Measurements from ENCODE around the gene MRPS18A. TPM values are rescaled to one million over a fixed set of nuclear protein-coding genes. Genes with fewer than 3 reads are reported as not detected.

The MRPS18A gene
- total and polyA plus RNA-seq, 9 of the 15 experiments (the other 6 are each of a cell fraction or from before 2014, with no cell fraction given) = 87.5 to 243 (median 125) TPM

DNA sequence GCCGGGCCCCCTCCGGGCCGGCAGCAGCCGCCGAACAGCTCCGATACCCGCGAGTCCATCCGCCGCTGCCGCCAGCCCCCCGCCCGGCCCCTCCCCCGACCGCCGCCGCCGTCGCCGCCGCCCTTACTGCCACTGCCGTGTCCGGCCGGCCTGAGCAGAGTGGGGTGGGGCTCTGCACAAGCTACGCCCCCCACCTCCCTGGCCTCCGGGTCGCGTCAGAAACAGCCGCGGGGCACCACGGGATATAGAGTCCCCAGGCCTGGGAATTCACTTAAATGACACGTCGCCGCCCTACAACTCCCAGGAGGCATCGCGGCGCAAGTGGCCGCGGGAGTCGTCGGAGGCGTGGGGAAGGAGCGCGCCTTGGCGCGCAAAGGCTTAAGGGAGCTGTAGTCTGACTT lies 58.5 kb downstream of the MRPS18A start, which contains the start of gene GTPBP2:
GTPBP2 (minus strand) TSS at position 161 of the 401 bp plus-strand sequence; CDS start at position 59, 102 bp downstream.
- peaks cover 39 to 57% of the 10 kb centered on the region in 2 experiments for H3K4me1 ChIP-seq (replicated peaks in 1 of 2; ENCODE audit: control insufficient read depth in 2 of 2, insufficient read depth in 2 of 2, low read length in 2 of 2)
- no peaks in the 10 kb centered on the region for H4K20me1 ChIP-seq (replicated peaks; ENCODE audit: control insufficient read depth, insufficient read depth, low read length)
- H3K36me3 ChIP-seq (ENCODE audit: control insufficient read depth, insufficient read depth, low read length) = peaks cover 35% of the 10 kb centered on the region
- peaks cover 9% of the 10 kb centered on the region for H3K9me1 ChIP-seq (ENCODE audit: control insufficient read depth, insufficient read depth, low read length)
- H3K4me3 ChIP-seq = peak within 1 kb of the TSS; percentile 58
- H3K27me3 ChIP-seq (ENCODE audit: control insufficient read depth in 2 of 2, insufficient read depth in 2 of 2, low read length in 2 of 2) = no peaks in the 10 kb centered on the region; a peak in 1 of 5 replicates
- peaks cover 59% of the 10 kb centered on the region for H3K79me2 ChIP-seq (ENCODE audit: control insufficient read depth, insufficient read depth, low read length)
- H2AFZ ChIP-seq (ENCODE audit: low read depth, low read length) = peak within 1 kb of the TSS; percentile 62
- ATAC-seq (peak; percentile 79), FAIRE-seq (peak; percentile 93), DNase-seq (ENCODE audit: extremely low read depth in 1 of 4, low spot score in 3 of 4) (peak; percentile 95 to 100 (median 96))
- under 1% methylated on average over 29 of the region's 46 CpGs for WGBS (ENCODE audit: insufficient coverage, low coverage, missing lambda C conversion rate)
- H3K9me3 ChIP-seq (replicated peaks; ENCODE audit: control insufficient read depth, insufficient read depth, low read depth, low read length) = no peaks in the 10 kb centered on the region
- no TSS peak for BruUV-seq (replicated peaks)
- H3K9ac ChIP-seq (ENCODE audit: insufficient read depth in 1 of 2, low read depth in 2 of 2, low read length in 2 of 2) = peak within 1 kb of the TSS; percentile 95 to 99
- CTCF ChIA-PET (ENCODE audit: low intra/inter-chr PET ratio) = no interaction called here
- H3K27ac ChIP-seq (ENCODE audit: extremely low read depth, low read depth, low read length) = peak within 1 kb of the TSS; percentile 99
- in situ Hi-C loops (cut with MboI) (no loop called here), intact Hi-C loops (cut with micrococcal nuclease) (loop anchor here (2.0 to 5.0 kb wide), 3 partner anchors 38 to 498 kb away; partner anchors contain the start of genes MRPL14, POLH, TMEM63B and XPO5)
- H3K4me2 ChIP-seq (ENCODE audit: insufficient read depth, low read length) = peak within 1 kb of the TSS; percentile 99
- POLR2A ChIA-PET = interaction anchor here (0.6 to 11.8 kb wide), 62 partner anchors 8 to 1682 kb away, joined by 3 to 206 read pairs (median 4); partner anchors contain the start of genes CNPY3, HSP90AB1, POLH and POLR1C
- TF ChIP-seq, protein P1, sequence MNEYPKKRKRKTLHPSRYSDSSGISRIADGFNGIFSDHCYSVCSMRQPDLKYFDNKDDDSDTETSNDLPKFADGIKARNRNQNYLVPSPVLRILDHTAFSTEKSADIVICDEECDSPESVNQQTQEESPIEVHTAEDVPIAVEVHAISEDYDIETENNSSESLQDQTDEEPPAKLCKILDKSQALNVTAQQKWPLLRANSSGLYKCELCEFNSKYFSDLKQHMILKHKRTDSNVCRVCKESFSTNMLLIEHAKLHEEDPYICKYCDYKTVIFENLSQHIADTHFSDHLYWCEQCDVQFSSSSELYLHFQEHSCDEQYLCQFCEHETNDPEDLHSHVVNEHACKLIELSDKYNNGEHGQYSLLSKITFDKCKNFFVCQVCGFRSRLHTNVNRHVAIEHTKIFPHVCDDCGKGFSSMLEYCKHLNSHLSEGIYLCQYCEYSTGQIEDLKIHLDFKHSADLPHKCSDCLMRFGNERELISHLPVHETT (CRISPR knock-in tag; conservative IDR thresholded peaks at IDR 0.05 in 1 of 2, IDR thresholded peaks at IDR 0.05 in 1 of 2) = peak in 1 of 2 experiments; percentile 83; a peak in 1 of 4 replicates
- TF ChIP-seq ZNF444 (CRISPR knock-in tag; IDR thresholded peaks at IDR 0.05) = no peak
- TF ChIP-seq FOS (IDR thresholded peaks at IDR 0.05; ENCODE audit: extremely low read depth, insufficient read length) = no peak
- peak; percentile 92 for TF ChIP-seq TAF1 (IDR thresholded peaks at IDR 0.05; ENCODE audit: control insufficient read depth, extremely low read depth, insufficient read depth, low read length, severe bottlenecking)
- TF ChIP-seq HNRNPLL (IDR thresholded peaks at IDR 0.05; ENCODE audit: low read depth, low read length, poor library complexity, severe bottlenecking) = peak; percentile 71
- peak; percentile 97 for TF ChIP-seq CREM (IDR thresholded peaks at IDR 0.05; ENCODE audit: low read depth)
- TF ChIP-seq, protein P2, sequence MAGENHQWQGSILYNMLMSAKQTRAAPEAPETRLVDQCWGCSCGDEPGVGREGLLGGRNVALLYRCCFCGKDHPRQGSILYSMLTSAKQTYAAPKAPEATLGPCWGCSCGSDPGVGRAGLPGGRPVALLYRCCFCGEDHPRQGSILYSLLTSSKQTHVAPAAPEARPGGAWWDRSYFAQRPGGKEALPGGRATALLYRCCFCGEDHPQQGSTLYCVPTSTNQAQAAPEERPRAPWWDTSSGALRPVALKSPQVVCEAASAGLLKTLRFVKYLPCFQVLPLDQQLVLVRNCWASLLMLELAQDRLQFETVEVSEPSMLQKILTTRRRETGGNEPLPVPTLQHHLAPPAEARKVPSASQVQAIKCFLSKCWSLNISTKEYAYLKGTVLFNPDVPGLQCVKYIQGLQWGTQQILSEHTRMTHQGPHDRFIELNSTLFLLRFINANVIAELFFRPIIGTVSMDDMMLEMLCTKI (IDR thresholded peaks at IDR 0.05; ENCODE audit: partially characterized antibody) = no peak
- 0 out of 2 replicates have a peak, but pooled peaks have one; percentile 6 for TF ChIP-seq ZNF583 (CRISPR knock-in tag; IDR thresholded peaks at IDR 0.05)
- TF ChIP-seq RBM14 (IDR thresholded peaks at IDR 0.05; ENCODE audit: borderline replicate concordance, insufficient read depth, low read depth, low read length) = no peak
- TF ChIP-seq ATF1 (CRISPR knock-in tag; IDR thresholded peaks at IDR 0.05) = no peak; the same call in 1 of the 2 replicates
- TF ChIP-seq ATF1 (tag; IDR thresholded peaks at IDR 0.05) = peak; percentile 95
- TF ChIP-seq SMARCA4 (IDR thresholded peaks at IDR 0.05) = no peak
- TF ChIP-seq LARP7 (IDR thresholded peaks at IDR 0.05) = no peak
- no peak for TF ChIP-seq NR3C1 (CRISPR knock-in tag; IDR thresholded peaks at IDR 0.05)
- peak; percentile 4; the same call in 1 of the 2 replicates for TF ChIP-seq RB1 (IDR thresholded peaks at IDR 0.05; ENCODE audit: low read depth)
- no peak for TF ChIP-seq ZNF133 (CRISPR knock-in tag; IDR thresholded peaks at IDR 0.05)
- TF ChIP-seq, protein P3, sequence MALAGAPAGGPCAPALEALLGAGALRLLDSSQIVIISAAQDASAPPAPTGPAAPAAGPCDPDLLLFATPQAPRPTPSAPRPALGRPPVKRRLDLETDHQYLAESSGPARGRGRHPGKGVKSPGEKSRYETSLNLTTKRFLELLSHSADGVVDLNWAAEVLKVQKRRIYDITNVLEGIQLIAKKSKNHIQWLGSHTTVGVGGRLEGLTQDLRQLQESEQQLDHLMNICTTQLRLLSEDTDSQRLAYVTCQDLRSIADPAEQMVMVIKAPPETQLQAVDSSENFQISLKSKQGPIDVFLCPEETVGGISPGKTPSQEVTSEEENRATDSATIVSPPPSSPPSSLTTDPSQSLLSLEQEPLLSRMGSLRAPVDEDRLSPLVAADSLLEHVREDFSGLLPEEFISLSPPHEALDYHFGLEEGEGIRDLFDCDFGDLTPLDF (CRISPR knock-in tag; IDR thresholded peaks at IDR 0.05) = peak; percentile 91; the same call in 1 of the 2 replicates
